ENCODE measurements around the gene DYRK1A.

The DYRK1A gene

DNA sequence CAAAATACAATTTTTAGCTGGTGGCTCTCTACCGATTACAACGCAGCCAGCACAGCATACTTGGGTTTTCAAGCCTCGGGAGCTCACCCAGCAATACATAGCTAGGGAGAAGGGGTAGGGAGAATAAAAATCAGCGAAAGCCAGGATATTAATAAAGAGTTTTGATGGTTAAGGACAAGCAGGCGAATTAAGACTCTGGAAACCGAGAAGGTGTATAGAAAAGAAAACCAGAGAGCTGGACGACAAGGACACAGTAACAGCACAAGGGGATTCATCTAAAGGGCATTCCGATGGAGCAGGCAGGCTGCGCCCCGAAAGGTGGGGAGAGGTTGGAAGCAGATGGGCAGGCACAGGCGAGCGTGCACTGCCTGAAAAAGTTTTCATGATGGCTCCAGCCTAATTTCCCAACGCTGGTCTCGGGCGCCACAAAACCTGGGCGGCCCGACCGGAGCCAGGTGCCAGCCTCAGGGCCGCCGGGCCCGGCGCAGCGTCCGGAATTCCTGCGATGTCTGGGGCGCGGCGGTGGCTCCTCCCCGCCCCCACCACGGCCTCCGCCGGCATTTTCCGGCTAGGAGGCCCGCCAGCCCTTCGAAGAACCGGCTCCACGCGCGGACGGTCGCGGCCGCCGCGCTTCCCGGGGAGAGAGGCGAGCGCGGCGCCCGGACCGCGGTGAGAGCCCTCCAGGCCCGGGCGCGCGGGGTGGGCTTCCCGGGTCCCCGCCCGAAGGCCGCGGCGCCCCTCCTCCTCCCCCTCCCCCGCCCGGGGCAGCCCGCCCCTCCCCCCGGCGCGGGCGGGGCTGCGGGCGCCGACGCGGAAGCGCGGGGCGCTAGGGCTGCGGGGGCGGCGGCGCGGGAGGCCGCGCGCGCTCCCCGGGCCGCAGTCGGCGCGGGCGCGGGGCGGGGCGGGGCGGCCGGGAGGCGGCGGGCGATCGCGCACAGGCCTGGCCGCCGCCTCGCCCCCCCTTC is 774 bp upstream of the DYRK1A start:
- peak; percentile 60 for DNase-seq (ENCODE audit: low spot score)

DNA sequence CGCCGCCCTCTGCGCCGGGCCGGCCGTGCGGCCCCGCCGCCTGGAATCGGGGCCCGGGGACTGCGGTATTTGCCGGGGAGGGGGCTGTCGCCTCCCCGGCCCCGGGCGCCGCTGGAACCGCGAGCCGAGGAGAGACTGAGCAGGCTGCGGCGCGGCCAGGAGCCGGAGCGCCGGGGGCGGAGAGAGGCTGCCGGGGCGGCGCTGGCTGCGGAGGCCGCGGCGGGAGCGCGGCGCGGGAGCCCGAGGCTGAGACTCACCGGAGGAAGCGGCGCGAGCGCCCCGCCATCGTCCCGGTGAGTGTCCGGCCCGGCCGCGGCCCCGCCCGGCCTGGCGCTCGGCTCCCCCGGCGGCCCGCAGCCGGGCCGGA is 746 bp downstream of the DYRK1A start:
- DNase-seq (ENCODE audit: low spot score), result no peak

DNA sequence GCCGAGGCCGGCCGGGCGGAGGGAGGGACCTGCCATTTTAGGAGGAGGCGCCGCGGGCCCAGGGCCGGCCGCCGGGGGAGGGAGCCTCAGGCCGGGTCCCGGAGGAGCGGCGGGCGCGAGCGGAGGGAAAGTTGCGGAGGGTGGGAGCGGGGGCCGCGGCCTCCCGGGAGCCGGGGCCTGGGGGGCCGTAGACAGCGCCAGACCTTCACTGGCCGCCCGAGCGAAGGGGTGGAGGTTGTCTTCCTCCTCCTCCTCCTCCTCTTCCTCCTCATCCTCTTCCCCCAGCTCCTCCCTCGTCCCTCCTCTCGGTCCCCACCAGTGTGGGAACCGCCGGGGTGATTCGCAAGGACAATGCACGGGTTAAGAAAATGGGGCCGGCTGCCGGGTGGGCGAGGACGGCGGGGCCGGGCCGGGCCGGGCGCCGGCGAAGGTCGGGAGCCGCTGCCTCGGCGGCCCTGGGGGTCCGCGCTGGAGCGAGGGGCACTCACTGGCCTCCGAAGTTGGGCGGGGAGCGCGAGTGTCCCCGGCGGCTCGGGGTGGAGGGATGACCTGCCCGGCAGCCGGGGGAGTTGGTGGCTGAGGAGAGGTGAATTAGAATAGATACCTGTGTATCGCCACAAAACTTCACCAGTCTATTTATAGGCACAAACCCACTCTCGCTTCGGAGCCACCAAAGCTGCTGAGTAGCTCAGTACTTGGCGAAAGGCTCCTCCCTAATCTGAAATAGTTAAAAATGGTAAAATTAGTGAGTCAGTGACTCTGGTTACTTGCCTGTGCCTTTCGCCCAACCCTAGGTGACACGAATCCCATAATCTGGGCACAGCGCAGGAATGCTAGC is 1.3 kb downstream of the DYRK1A start:
- DNase-seq (ENCODE audit: low spot score), result no peak

DNA sequence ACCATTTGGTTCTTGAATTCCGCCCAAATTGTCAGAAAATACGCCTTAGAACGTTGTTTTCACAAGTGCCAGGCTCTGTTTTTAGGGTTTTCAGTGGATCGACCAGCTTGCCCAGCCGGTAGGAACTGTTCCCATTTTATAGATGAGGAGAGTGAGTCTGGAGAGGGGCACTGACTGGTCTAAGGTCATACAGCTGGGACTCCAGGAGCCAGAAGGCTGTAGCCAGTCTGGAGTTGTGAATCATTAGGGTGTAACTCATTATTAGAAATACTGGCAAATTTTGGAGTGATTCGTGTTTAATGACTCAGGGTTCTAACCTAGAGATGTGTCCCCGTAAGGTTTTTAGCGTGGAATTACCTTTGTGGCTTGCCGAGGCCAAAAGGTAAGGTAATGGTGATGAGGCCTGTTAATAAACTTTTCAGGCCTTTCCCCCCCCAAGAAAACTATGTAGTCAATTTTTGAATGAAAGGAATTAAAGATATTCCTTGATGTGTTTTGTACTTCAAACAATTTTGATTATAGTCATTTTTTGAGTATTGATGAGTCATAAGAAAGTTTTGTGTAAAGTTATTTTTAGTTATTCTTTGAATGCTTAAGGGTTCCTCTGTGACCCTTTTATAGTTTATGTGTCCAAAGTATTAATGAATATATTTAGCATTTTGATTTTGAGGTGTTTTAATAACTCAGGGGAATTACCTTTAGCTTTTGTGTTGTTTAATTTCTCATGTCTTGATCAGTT is 2.1 kb downstream of the DYRK1A start:
- no peak for DNase-seq (ENCODE audit: low spot score)

DNA sequence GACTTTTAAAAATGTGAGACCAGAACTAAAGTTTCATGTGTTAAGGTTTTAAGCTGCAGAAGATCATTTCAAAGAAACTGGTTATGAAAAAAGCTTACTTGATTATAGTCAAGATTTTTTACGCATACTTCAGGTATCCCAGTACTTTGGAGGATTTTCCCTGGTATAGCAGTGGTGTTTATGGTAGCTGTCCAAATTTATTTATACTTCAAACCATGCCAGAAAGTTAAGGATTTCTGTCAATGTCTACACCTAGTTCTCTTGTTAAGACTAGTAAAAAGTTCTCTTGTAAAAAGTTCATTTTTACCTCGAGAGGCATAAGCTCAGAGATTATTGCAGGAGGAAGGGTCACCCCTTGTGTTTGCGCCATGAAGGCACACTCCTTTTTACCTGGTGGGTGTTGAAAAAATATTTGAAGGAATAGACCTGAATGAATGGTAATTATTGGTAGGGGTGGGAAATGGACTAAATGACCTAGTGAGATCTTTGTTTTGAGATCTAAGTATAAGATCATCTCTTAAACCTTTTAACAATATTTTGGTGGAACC is 2.8 kb downstream of the DYRK1A start:
- DNase-seq (ENCODE audit: low spot score), result no peak

DNA sequence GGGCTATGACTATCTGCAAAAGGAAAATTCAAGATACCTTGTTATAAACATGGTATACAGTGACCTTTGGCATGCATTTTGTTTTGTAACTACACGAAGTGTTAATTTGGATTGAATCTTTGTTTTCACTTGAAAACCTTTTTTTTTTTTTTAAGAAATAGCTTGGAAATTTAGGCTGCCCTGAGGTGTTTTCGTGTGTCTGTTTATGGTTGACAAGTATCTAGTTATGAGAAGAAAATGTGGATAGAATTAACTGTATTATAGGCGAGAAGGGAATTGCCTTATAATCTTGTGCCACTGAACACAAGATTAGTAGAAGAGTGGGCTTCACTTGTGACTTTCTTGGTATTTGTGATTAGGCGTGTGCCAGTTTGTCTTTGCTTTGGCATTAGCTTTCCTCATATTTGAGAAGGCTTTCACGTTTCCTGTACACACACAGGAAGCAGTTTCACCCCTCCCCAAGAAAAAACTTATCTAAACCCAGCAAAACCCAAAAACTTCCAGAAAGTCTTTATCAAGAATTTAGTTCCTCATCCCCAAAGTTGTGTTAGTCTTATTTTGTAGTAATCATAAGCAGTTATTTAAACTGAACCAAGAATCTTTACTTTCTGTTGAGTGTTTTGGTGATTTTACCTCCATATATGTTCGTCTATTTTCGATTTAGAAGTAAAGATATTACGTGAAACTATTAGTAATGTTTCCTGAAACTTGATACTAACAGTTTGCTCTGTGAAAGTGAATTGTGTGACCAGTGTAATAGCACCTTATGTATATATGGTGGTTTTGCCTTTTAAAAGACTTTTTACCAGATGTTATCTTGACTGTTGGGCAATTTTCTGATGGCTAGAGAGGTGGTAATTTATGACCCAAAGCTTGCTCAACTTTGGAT is 3.8 kb downstream of the DYRK1A start:
- DNase-seq (ENCODE audit: low spot score), result no peak

DNA sequence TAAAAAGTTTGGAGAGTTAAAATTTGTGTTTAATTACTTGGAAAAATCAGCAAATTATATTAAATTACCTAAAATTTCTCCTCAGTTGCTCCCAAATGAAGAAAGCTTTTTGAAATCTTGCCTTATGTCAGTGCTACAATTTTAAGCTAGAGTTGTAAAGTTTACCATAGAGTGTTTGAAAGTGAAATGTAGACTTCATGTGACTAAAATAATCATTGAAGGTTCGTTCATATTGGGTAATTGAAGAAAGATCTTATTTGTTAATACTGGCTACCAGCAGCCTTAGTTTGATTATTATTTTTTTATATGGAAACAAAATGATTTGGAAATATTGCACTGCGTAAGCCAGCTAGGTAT is 4.4 kb downstream of the DYRK1A start:
- no peak for DNase-seq (ENCODE audit: low spot score)

DNA sequence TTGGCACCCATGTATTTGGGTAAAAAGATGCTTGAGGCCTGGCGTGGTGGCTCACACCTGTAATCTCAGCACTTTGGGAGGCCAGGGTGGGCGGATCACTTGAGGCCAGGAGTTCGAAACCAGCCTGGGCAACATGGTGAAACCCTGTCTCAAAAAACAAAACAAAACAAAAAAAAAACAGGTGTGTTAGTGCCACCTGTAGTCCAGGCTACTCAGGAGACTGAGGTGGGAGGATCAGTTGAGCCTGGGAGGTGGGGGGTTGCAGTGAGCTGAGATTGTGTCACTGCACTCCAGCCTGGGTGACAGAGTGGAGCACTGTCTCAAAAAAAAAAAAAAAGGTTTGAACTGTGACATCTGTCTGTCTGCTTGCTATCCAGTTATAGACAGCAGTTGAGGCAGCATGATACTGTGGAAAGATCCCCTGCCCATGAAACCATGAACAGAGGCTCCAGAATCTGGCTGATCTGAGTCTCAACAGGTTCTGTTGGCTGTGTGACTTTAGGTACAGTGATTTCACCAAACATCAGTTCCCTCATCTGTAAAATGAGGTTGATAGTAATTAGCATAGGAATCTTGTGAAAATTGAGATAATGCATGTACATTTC is 5.7 kb downstream of the DYRK1A start:
- no peak for DNase-seq (ENCODE audit: low spot score)

DNA sequence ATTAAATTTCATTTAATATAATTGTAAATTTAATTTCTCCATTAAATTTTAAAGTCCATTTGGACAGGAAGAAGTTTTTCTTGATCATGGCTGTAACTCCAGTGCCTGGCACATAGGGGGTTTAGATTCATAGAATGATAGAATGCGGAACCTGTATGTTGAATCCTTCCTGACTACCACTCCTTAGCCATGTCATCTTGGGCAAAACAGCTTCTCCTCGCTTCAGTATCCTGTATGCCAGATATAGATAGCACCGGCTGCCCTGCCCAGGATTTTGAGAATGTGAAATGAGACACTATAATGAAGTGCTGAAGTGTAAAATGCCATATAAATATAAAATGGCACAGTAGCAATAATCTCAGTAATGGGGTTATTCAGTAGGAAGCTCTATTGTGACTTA is 6.4 kb downstream of the DYRK1A start:
- DNase-seq (ENCODE audit: low spot score), result no peak

DNA sequence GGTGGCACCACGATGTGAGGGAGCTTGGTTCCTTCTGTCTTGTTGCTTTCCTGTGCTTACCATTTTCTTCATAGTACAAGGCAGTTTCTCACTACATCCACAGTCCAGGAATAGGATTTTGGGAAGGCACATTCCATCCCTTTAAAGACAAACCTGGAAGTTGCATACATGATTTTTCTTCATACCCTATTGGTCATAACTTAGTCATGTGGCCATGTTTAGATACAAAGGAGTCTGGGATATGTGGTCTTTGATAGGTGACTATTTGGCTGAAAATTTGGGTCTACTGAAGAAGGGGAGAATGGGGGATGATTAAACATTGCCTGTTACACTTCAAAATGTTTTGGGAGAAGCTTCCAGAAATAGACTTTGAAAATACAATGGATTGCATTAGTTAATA is 7.0 kb downstream of the DYRK1A start:
- DNase-seq (ENCODE audit: low spot score), result no peak

DNA sequence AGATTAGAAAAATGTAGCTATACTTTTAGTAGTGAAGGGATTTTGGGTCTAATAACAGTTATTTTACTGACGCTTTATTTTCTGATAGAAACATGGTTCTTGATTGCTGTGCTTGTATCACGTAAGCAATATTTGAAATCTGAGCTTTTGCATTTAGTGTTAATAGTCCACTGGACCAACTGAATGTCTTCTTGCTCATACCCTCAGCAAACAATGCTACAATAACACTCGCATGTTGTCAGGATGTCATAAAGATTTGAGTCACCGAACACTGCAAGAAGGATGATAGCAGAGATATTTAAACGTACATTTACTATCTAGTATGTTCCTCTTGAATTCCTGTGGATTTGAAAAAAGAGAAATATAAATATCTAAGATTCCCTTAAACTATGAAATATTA is 7.5 kb downstream of the DYRK1A start:
- no peak for DNase-seq (ENCODE audit: low spot score)

DNA sequence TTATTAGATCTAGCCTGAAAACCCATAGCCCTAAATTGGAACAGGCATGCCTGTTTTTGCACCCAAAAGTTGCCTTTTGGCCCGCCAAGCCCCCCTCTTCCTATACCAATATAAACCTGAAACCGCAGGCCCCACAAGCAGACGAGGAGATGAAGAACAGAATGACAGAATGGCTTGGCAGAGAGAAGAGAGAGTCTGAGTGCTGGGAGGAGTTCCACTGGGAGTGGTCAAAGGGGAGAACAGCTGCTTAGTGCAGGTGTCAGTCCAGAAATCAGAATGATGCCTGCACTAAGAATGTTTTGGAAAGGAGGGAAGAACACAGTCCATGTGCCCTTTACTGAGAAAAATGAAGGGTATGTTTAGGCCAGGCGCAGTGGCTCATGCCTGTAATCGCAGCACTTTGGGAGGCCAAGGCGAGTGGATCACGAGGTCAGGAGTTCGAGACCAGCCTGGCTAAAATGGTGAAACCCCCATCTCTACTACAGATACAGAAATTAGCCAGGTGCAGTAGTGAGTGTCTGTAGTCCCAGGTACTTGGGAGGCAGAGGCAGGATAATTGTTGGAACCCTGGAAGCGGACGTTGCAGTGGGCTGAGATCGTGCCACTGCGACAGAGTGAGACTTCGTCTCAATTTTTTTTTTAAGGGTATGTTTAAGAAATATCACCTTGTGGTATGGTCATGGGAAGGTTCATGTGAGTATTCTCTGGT is 9.4 kb downstream of the DYRK1A start:
- DNase-seq (ENCODE audit: low spot score), result no peak

DNA sequence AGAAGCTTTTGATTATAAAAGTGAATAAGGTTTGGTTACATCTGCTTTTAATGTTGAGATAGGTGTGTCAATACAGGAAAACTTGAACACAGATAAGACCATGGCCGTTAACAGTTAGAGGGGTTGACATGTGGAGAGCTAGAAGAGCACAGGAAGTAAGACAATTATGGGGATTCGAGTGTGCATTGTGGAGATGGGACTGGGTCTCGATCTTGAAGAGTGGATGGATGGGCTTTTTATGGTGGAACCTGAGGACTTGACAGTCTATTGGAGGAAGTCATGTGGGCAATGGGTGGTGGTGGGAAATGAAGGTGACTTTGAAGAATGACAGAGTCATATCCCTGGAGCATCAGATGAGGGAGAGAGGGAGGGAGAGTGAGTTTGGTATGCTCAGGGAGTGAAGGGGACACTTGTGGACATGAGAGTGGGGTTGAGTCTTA is 12.1 kb downstream of the DYRK1A start:
- no peak for DNase-seq (ENCODE audit: low spot score)

DNA sequence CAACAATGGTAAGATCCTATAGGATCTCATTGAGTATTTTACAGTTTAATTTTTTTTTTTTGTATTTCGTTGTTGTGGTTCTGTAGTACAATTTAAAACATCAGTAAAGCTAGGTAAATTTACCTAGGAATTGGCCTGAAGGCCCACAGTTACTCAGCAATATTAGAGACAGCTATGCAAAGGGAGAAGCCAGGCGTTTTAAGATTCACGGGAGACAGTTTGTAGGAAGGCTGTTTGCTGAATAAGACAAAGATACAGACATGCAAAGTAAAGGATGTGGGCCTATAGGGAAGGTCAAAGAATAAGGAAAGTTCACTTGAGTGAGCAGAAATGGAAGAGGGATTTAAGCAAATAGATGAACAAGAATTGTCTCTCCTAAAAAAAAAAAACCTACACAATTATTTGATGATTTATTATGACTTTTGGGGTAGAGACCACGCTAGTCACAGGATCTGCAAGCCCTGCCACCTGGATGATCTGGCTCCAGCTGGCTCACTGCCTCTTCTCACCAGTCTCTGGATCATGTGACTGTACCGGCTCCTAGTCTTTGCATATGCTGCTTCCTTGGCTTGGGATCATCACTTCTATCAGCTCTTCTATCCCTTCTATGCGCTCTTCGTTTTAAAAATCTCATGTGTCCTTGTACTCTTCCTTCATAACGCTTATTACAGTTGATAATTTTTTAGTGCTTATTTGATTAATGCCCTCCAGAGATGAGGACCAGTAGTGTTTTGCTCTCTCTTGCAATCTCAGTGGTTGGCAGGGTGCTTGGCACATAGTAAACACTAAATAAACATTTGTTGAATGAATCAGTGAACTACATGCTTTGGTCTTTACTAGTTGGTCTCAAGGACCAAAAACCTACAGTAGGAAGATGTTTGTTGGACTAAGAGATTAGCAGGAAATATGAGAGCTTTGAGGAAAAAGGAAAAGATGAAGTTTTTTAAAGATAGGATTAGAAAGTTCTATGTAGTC is 14.1 kb downstream of the DYRK1A start:
- no peak for DNase-seq (ENCODE audit: low spot score)

DNA sequence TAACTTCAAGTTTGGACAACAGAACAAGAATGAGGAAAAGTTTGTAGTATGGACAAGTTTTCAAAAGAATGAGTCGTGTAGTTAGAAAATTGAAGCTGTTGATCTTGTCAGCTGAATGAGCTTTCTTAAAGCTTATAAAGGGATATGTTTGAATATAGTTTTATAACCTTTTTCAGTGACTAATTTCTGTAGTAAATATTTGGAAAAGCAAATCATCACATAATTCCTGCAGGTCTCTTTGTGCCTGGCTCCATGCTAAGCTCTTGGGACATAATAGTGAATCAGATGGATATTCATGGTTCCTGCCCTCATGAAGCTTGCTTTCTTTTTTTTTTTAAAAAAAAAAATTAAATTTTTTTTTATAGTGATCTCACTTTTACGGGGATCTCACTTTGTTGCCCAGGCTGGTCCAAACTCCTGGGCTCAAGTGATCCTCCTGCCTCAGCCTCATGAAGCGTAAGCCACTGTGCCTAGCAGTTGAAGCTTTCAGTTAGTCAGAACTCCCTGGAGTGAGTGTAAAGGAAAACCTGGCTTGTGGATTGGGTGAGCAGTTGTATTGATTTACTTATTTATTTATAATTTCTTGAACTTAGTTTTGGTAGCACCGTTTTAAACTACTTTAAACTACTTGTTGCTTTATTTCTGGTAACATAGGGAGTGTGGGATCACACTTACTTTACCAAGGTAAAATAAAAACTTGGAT is 15.5 kb downstream of the DYRK1A start:
- DNase-seq (ENCODE audit: low spot score), result no peak

DNA sequence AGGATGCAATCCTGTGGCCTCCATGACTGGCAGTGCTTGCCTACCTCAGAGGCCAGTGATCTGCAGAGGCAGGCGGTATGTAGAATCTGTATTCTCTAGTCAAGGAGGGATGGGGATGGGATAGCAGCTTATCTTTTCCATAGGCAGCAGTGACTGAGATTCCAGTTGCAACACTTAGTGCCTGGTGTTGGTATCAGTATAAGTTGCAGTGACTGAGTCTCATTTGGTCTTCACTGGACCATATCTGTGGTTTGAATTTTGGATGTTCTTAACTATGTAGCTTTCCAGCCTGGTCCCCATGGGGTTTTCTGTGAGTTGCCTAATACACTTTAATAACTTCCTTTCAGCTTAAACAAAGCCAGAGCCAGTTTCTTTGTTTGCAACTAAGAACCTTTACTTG is 16.5 kb downstream of the DYRK1A start:
- no peak for DNase-seq (ENCODE audit: low spot score)

DNA sequence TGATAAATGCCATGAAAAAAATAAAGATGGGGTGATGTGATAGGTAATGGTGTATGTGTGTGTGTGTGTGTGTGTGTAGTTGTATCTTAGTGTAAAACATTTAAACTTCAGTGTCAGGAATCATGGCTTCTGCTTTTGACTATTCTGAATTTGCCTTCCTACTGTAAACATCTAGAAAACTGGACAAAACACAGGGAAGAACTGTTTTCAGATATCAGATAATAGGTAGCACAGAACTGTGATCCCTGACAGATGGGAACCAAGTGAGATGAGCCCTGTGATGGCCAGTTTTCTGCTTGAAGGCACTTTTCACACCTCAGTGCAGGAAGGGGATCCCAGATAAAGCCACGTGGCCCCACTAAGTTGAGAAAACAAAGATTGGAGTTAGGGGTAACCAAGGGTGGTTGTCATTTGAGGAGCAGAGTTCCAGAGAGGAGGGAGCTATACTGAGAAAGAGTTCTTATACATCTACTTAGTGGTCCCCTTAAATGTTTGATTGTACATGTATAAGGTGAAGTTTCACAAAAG is 17.3 kb downstream of the DYRK1A start:
- DNase-seq (ENCODE audit: low spot score), result no peak

DNA sequence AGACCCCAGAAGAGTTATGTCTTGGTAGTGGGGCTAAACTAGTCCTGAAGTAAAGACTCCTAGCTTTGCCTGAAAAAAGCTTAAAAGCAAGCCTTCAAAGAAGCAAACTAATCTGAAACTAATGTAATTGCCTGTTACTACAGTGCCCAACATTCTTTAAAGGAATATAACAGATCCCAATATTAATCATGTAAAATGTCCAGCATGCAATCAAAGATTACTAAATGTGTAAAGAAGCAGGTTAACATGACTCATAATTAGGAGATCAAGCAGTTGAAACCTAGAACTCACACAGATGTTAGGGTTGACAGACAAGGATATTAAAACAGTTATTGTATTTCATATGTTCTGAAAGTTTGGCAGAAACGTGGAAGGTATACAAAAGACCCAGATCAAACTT is 17.8 kb downstream of the DYRK1A start:
- DNase-seq (ENCODE audit: low spot score), result no peak

Measured in hepatic stellate cell (primary cell).